ENCODE results near the gene HES7. TPM values are rescaled to one million over a fixed set of nuclear protein-coding genes. Genes with fewer than 3 reads are reported as not detected.
"Not testable (repeated sequence)": the region's sequence is repeated elsewhere in the genome, so short reads cannot be mapped to it uniquely, and the experiment has no call there.

Gene HES7
- total RNA-seq, 1 donor from 2014 or later = 1.3 TPM

DNA sequence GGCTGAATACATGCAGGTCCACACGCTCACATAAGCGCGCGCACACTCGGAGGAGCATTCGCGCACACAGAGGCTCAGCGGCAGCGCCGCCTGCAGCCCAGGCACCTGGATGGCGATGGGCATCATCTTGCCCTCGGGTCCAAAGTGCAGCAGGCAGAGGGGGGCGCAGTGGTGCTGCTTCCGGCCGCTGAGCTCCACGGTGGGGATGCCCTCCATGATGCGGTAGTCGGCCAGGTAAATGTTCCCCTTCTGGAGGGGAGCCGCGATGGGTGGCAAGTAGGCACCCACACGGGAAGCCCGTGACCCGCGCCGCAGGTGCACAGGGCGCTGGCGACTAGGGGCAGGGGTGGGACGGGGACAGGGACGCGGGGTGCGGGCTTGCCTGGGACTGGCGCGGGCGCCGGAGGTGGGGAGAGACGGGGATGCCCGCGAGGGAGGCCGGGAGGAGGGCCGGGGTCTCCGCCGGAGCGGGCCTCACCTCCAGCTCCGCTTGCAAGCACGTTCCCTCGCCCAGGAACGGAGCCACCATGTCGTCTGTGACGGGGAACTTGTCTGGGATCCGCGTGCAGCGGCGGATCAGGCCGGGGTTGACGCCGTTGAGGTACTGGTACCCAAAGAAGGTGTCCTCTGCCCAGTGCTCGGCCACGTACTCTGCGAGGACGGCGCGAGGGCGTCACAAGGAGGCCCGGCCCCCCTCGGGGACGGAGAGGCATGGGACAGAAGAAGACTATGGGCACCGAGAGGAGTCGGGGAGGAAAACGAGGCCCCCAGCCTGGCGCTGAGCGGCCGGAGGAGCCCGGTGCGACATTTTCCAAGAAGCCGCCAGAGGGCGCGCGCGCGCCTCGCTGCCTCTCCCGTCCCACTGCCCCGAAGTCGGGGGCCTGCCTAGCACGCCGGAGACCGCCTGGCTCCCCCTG, 44.4 kb downstream of the HES7 start:
- TF ChIP-seq CTCF (IDR thresholded peaks at IDR 0.05; ENCODE audit: insufficient read depth, low read length, severe bottlenecking) = peak; percentile 95
- Histone ChIP-seq H3K36me3 (ENCODE audit: control insufficient read depth, insufficient read depth, low read length) (no peaks in the 10 kb centered on the region), H3K27me3 (ENCODE audit: control insufficient read depth, insufficient read depth, low read length) (peaks cover 6% of the 10 kb centered on the region), H3K4me3 (ENCODE audit: low read depth, low read length) (peak overlapping the region; percentile 44)
- FAIRE-seq (no peak), DNase-seq (ENCODE audit: low read depth) (peak; percentile 34)

GRCh38 chr17:8077939-8078338, 46.0 kb downstream of the HES7 start:
- not testable (repeated sequence) for H3K36me3 ChIP-seq (ENCODE audit: control insufficient read depth, insufficient read depth, low read length); H3K4me3 ChIP-seq (ENCODE audit: low read depth, low read length); DNase-seq (ENCODE audit: low read depth); FAIRE-seq
- H3K27me3 ChIP-seq (ENCODE audit: control insufficient read depth, insufficient read depth, low read length) = peaks cover 14% of the 10 kb centered on the region

- Histone ChIP-seq H3K4me3 (ENCODE audit: low read depth, low read length) (no peak overlapping the region), H3K36me3 (ENCODE audit: control insufficient read depth, insufficient read depth, low read length) (no peaks in the 10 kb centered on the region), H3K27me3 (ENCODE audit: control insufficient read depth, insufficient read depth, low read length) (peaks cover 17% of the 10 kb centered on the region)
- FAIRE-seq (no peak), DNase-seq (ENCODE audit: low read depth) (no peak)
- TF ChIP-seq CTCF (IDR thresholded peaks at IDR 0.05; ENCODE audit: insufficient read depth, low read length, severe bottlenecking) = no peak
Measured at GRCh38 chr17:8076502-8077266, 47.2 kb downstream of the HES7 start.

- H3K36me3 ChIP-seq (ENCODE audit: control insufficient read depth, insufficient read depth, low read length) = no peaks in the 10 kb centered on the region
- no peak for DNase-seq (ENCODE audit: low read depth)
- no peak overlapping the region for H3K4me3 ChIP-seq (ENCODE audit: low read depth, low read length)
- peaks cover 17% of the 10 kb centered on the region for H3K27me3 ChIP-seq (ENCODE audit: control insufficient read depth, insufficient read depth, low read length)
- no peak for FAIRE-seq
- no peak for TF ChIP-seq CTCF (IDR thresholded peaks at IDR 0.05; ENCODE audit: insufficient read depth, low read length, severe bottlenecking)
Measured at GRCh38 chr17:8075574-8076342, 48.1 kb downstream of the HES7 start.

GRCh38 chr17:8075081-8075480, 48.8 kb downstream of the HES7 start:
- no peak for TF ChIP-seq CTCF (IDR thresholded peaks at IDR 0.05; ENCODE audit: insufficient read depth, low read length, severe bottlenecking)
- Histone ChIP-seq H3K4me3 (ENCODE audit: low read depth, low read length) (no peak overlapping the region), H3K36me3 (ENCODE audit: control insufficient read depth, insufficient read depth, low read length) (no peaks in the 10 kb centered on the region), H3K27me3 (ENCODE audit: control insufficient read depth, insufficient read depth, low read length) (peaks cover 17% of the 10 kb centered on the region)
- DNase-seq (ENCODE audit: low read depth) (no peak), FAIRE-seq (no peak)
